ENCODE results near the gene EEF1E1.

Gene EEF1E1

GRCh38 chr6:8088886-8089285 is 13.5 kb downstream of the EEF1E1 start:
- H3K27ac ChIP-seq, result no peak overlapping the region
- TF ChIP-seq ZFX (IDR thresholded peaks at IDR 0.05; ENCODE audit: borderline replicate concordance), result no peak

GRCh38 chr6:8087870-8088754 is 14.2 kb downstream of the EEF1E1 start:
- H3K27ac ChIP-seq, result no peak overlapping the region
- no peak for TF ChIP-seq ZFX (IDR thresholded peaks at IDR 0.05; ENCODE audit: borderline replicate concordance)
- TF ChIP-seq CTCF (IDR thresholded peaks at IDR 0.05), result no peak

- TF ChIP-seq ZFX (IDR thresholded peaks at IDR 0.05; ENCODE audit: borderline replicate concordance) (no peak), CTCF (IDR thresholded peaks at IDR 0.05) (no peak)
- H3K27ac ChIP-seq, result no peak overlapping the region
Measured at GRCh38 chr6:8086755-8087306, 15.5 kb downstream of the EEF1E1 start.

GRCh38 chr6:8085053-8085511 is 17.3 kb downstream of the EEF1E1 start:
- TF ChIP-seq CTCF (IDR thresholded peaks at IDR 0.05) (no peak), ZFX (IDR thresholded peaks at IDR 0.05; ENCODE audit: borderline replicate concordance) (no peak)
- no peak overlapping the region; the same call in 1 of the 2 replicates for H3K27ac ChIP-seq

GRCh38 chr6:8084586-8084985 is 17.8 kb downstream of the EEF1E1 start:
- H3K27ac ChIP-seq, result no peak overlapping the region; the same call in 1 of the 2 replicates

GRCh38 chr6:8082954-8083858 is 19.1 kb downstream of the EEF1E1 start:
- no peak for TF ChIP-seq ZFX (IDR thresholded peaks at IDR 0.05; ENCODE audit: borderline replicate concordance)
- no peak for TF ChIP-seq CTCF (IDR thresholded peaks at IDR 0.05)
- peak overlapping the region; percentile 72 for H3K27ac ChIP-seq

More at GRCh38 chr6:8084586-8084985, 17.8 kb downstream of the EEF1E1 start:
- no peak for TF ChIP-seq ZFX (IDR thresholded peaks at IDR 0.05; ENCODE audit: borderline replicate concordance)
- no peak for TF ChIP-seq CTCF (IDR thresholded peaks at IDR 0.05)

GRCh38 chr6:8082572-8082953 is 19.8 kb downstream of the EEF1E1 start:
- TF ChIP-seq ZFX (IDR thresholded peaks at IDR 0.05; ENCODE audit: borderline replicate concordance) (no peak), CTCF (IDR thresholded peaks at IDR 0.05) (no peak)
- peak overlapping the region; percentile 72 for H3K27ac ChIP-seq
